ENCODE results near the gene CHN2. TPM values are rescaled to one million over a fixed set of nuclear protein-coding genes. Genes with fewer than 3 reads are reported as not detected.

CHN2 gene
- total RNA-seq, 4 donors from 2014 or later = 7.6 to 25.9 (median 17.8) TPM

DNA sequence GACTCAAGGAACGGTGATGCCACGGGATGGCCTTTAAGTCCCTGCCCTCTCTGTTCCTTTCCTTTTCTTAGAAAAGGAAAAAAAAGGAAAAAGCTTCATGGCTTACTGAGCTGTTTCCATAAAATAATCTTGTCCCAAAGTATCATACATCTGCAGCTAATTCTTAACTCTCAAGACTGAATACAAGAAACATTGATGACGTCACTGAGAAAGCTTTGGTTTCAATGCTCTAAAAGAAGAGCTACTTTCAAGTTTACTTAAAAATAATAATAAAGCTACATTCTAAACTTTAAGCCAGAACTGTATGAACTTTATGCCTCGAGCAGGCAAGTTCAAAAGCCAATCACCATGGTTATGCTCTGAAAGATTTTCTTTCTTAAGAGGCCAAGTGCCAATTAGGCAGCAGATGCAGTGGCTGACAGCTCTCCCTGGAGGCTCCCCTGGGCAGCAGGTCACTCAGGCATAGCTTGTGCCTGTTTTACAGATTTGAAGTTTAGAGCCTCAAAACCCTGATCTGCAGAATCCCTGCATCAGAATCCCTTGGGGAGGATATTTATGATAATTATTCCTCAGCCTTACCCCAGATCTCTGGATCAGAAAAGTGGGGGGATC is 165.0 kb downstream of the CHN2 start:
- DNase-seq (ENCODE audit: low spot score) (no peak), ATAC-seq (ENCODE audit: low FRiP score) (no peak)
- TF ChIP-seq, protein P1, sequence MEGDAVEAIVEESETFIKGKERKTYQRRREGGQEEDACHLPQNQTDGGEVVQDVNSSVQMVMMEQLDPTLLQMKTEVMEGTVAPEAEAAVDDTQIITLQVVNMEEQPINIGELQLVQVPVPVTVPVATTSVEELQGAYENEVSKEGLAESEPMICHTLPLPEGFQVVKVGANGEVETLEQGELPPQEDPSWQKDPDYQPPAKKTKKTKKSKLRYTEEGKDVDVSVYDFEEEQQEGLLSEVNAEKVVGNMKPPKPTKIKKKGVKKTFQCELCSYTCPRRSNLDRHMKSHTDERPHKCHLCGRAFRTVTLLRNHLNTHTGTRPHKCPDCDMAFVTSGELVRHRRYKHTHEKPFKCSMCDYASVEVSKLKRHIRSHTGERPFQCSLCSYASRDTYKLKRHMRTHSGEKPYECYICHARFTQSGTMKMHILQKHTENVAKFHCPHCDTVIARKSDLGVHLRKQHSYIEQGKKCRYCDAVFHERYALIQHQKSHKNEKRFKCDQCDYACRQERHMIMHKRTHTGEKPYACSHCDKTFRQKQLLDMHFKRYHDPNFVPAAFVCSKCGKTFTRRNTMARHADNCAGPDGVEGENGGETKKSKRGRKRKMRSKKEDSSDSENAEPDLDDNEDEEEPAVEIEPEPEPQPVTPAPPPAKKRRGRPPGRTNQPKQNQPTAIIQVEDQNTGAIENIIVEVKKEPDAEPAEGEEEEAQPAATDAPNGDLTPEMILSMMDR (IDR thresholded peaks at IDR 0.05) = no peak

DNA sequence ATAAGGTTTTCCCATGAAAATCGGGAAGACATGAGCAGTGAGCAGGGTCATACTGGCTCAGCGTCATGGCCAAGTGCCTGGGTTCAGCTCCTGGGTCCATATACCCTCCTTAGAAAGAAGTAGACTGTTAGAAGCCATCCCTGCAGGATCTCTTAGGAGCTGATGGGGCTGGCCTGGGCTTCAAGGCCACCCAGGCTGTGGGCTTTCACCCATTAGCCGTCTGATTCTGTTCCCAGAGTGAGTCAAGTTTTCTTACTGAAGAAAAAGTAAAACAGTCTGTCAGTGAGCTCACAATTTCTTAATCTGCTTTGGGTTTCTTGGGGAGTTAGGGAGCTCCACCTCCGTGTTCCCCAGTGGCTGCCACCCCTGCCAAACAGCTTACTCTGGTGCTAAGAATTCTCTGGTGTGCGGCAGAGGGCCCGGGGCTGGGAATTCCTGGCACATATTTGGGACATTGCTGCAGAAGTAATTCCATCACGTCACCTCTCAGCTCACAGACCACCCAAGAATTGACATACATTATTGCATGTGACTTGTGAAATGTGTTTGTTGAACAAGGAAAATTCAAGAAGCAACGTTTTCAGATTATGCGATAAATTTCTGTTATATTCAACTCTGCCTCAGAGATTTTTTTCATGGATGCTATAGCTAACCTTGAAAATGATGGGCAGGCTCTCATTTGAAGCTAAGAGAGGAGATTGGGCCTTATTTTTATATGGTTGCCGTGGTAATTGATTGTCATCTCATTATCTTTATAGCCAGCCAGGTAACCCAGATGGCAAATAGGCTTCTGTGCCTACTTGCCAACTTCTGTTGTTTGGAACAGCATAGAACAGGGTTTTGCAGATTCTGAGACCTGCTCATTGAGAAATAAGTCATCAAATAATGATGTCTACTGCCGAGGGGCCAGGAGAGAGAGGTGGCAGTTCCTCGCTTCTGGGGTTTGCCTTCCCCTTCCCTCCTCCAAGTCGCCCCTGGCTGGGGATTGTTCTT is 166.4 kb downstream of the CHN2 start:
- DNase-seq (ENCODE audit: low spot score) (no peak), ATAC-seq (ENCODE audit: low FRiP score) (no peak)
- TF ChIP-seq, protein P1 (IDR thresholded peaks at IDR 0.05) = no peak

DNA sequence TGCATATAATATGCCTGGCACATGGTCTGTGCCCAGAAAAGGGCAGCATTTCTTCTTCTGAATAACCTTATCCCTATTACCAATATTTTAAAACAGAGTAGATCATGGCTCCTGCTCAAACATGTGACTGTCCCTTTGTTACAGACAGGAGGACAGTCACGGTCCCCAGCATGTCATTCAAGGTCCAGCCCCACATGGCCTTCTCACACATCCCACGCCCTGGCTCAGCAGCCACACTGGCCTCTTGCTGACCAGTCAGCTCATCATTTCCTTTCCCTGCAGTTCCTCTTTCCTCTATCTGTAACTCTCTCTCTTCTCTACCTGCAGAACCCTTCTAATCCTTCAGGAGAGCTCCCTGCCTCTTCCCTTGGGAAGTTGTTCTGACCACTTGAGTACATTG is 167.8 kb downstream of the CHN2 start:
- DNase-seq (ENCODE audit: low spot score) (no peak), ATAC-seq (ENCODE audit: low FRiP score) (no peak)
- TF ChIP-seq, protein P1 (IDR thresholded peaks at IDR 0.05) = no peak

DNA sequence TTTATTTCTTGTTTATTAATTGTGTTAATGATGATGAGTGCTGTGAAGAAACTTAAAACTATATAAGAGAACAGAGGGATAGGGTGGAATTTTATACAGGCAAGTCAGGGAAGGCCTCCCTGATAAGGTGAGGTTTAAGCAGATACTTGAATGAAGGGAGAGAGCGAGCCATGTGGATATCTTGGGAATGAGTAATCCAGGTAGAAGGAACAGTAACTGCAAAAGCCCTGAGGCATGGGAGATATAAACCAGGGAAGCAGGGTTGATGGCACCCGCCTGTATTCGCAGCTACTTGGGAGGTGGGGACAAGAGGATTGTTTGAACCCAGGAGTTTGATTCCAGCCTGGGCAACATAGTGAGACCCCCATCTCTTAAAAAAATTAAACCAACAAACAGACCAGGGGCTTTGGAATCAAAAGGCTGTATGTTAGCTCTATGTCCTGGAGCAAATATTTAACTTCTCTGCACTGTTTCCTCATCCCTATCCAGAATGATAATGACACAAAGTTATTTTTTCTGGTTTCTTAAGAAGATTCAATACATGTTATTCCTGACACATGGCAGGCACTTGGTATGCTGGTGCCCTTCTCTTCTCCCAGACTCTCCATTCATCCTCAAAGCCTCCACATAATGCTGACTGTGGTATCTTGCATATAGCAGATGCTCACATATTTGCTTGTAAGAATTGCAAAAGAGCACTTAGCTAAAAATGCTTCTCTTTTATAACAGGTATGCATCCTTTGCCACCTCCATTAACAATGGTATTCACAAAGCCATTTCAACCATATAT is 169.3 kb downstream of the CHN2 start:
- no peak for DNase-seq (ENCODE audit: low spot score)
- TF ChIP-seq, protein P1 (IDR thresholded peaks at IDR 0.05) = no peak
- no peak for ATAC-seq (ENCODE audit: low FRiP score)

DNA sequence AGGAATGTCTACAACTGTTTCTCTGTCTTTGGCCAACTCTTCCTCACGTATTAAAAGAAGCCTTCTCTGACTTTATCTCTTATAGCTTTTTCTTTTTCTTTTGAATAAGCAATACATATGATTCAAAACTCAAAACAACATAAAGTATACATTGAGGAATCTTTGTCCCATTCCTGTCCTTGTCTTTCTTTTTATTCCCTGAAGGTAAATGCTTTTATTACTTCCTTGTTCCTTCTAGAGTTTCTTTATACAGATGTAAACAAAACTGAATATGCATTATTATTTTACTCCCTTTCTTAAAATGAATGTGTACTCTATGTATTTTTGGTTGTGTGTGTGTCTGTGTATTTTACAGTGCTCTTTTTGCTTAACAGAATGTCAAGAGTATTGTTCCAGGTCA is 170.1 kb downstream of the CHN2 start:
- ATAC-seq (ENCODE audit: low FRiP score) = no peak
- DNase-seq (ENCODE audit: low spot score) = no peak
- TF ChIP-seq, protein P1 (IDR thresholded peaks at IDR 0.05) = no peak

DNA sequence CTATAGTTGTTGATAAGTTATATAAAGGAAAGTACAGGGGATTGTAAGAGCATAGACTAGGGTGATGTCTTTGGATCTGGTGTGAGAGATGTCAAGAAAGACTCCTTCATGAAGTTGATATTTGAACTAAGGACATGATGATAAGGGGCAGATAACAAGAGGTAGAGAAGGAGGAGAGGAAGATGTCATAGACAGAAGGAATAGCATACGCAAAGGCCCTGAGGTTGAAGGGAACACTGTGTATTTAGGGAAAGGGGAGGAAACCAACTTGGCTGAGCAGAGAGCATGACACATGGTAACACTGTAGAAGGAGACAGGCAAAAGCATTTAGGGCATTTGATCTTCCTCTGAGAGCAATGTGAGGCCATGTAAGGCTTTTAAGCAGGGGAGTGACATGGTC is 170.8 kb downstream of the CHN2 start:
- TF ChIP-seq, protein P1 (IDR thresholded peaks at IDR 0.05) = no peak
- no peak for DNase-seq (ENCODE audit: low spot score)
- ATAC-seq (ENCODE audit: low FRiP score) = no peak

All from omental fat pad (tissue), 4 donors.